HepG2 (cell line): Measurements from ENCODE around the gene MIOS. TPM values are rescaled to one million over a fixed set of nuclear protein-coding genes. Genes with fewer than 3 reads are reported as not detected.

Source experiments
- ATAC-seq: fragments of 200-7000 bp; cut with Tn5 transposase; 3 replicates; pipeline ENCODE4 v1.9.1; 2020; ENCODE audit warnings: mild to moderate bottlenecking, moderate library complexity
- BruUV-seq: library from RNA; stranded (reverse); fragments of 400-500 nt; replicated peaks from 2 replicates; lab custom pipeline; 2021; lab: Mats Ljungman, UMichigan
- CTCF ChIA-PET: fragments of 300-600 bp; formaldehyde crosslinking; extraction: SDS; loops from one replicate; lab custom pipeline; 2021; ENCODE audit warnings: low total read pairs, inconsistent platforms, low intra/inter-chr PET ratio; lab: Yijun Ruan, JAX
- POLR2A ChIA-PET: fragments of 350-600 bp; sonication (Branson Sonifier 250); formaldehyde crosslinking; loops from one replicate; lab custom pipeline; 2020; ENCODE audit warnings: antibody characterized with exemption, inconsistent platforms; lab: Yijun Ruan, JAX
- DNase-seq: peaks from one replicate; pipeline ENCODE4 v3.0.0-alpha.2; 2015; ENCODE audit warnings: low spot score
- FAIRE-seq: peaks from 3 replicates; lab custom pipeline; 2011; peaks lifted over from hg19 to GRCh38; lab: Jason Lieb, UNC
- H2AFZ ChIP-seq: one replicate; pipeline ENCODE4 v1.6.1; 2011; ENCODE audit warnings: low read length, inconsistent platforms
- H3K27ac ChIP-seq: fragments of 300-600 bp; 3 replicates; pipeline ENCODE4 v1.8.0; 2011; ENCODE audit warnings: mixed run types, mild to moderate bottlenecking, mixed read lengths, low read length, inconsistent platforms; ENCODE audit not compliant: insufficient read depth; ENCODE audit errors: extremely low read length
- H3K27me3 ChIP-seq, 2 experiments: fragments of 200-600 bp in 1 of 2; 2 replicates in 1 of 2; 3 replicates in 1 of 2; pipeline versions ENCODE4 v1.6.0 to v1.8.0; 2011; ENCODE audit warnings: low read length in 2 of 2, mild to moderate bottlenecking in 2 of 2, moderate library complexity in 2 of 2, inconsistent platforms in 1 of 2; ENCODE audit not compliant: insufficient read depth in 2 of 2, control insufficient read depth in 1 of 2
- H3K36me3 ChIP-seq, 2 experiments: fragments of 200-600 bp in 1 of 2; replicated peaks in 1 of 2; 2 replicates in 1 of 2; 3 replicates in 1 of 2; pipeline versions ENCODE4 v1.5.1 to v1.8.0; 2011; ENCODE audit warnings: low read length in 2 of 2, inconsistent platforms in 1 of 2; ENCODE audit not compliant: insufficient read depth in 2 of 2, control insufficient read depth in 1 of 2
- H3K4me1 ChIP-seq: 2 replicates; pipeline ENCODE4 v1.5.1; 2012; ENCODE audit warnings: low read length, inconsistent platforms; ENCODE audit not compliant: insufficient read depth
- H3K4me2 ChIP-seq: 2 replicates; pipeline ENCODE4 v1.6.0; 2011; ENCODE audit warnings: low read depth, low read length, inconsistent platforms
- H3K4me3 ChIP-seq, 3 experiments: fragments of 200-600 bp in 1 of 3; sonication (generic), shearing (Covaris generic) in 1 of 3; replicated peaks in 1 of 3; 2 replicates each; pipeline ENCODE4 v1.5.1; 2011 to 2016; ENCODE audit warnings: low read length in 3 of 3, inconsistent platforms in 2 of 3, low read depth in 2 of 3, mild to moderate bottlenecking in 2 of 3, control low read depth in 1 of 3, mixed read lengths in 1 of 3; ENCODE audit not compliant: insufficient read depth in 1 of 3
- H3K79me2 ChIP-seq: one replicate; pipeline ENCODE4 v1.6.1; 2011; ENCODE audit warnings: low read length, inconsistent platforms; ENCODE audit not compliant: insufficient read depth
- H3K9ac ChIP-seq: 2 replicates; pipeline ENCODE4 v1.6.0; 2011; ENCODE audit warnings: mild to moderate bottlenecking, low read depth, low read length, inconsistent platforms; ENCODE audit not compliant: insufficient read depth
- H3K9me3 ChIP-seq: 2 replicates; pipeline ENCODE4 v1.5.1; 2012; ENCODE audit warnings: mild to moderate bottlenecking, low read length
- H4K20me1 ChIP-seq: 2 replicates; pipeline ENCODE4 v1.6.0; 2011; ENCODE audit warnings: inconsistent platforms, mild to moderate bottlenecking, low read length, moderate library complexity; ENCODE audit not compliant: insufficient read depth
- ATRX ChIP-seq: sonication (generic); formaldehyde crosslinking; IDR thresholded peaks from 2 replicates; pipeline ENCODE4 v1.4.0; 2020; ENCODE audit warnings: missing genetic modification reagents, borderline replicate concordance
- MTA3 ChIP-seq: sonication (generic); formaldehyde crosslinking; IDR thresholded peaks from 2 replicates; pipeline ENCODE4 v1.4.0; 2020; ENCODE audit warnings: missing genetic modification reagents
- NFRKB ChIP-seq: fragments of 450-650 bp; IDR thresholded peaks from 2 replicates; pipeline ENCODE4 v1.6.1; 2017
- RXRB ChIP-seq: IDR thresholded peaks from 2 replicates; pipeline ENCODE4 v1.6.1; 2016; ENCODE audit warnings: borderline replicate concordance, missing genetic modification reagents, missing compliant biosample characterization
- ZFY ChIP-seq: sonication (generic); formaldehyde crosslinking; IDR thresholded peaks from 2 replicates; pipeline ENCODE4 v1.4.0; 2020; ENCODE audit warnings: missing genetic modification reagents
- ZNF614 ChIP-seq: IDR thresholded peaks from 2 replicates; pipeline ENCODE4 v1.6.1; 2018; ENCODE audit warnings: missing biosample characterization, missing genetic modification reagents, inconsistent platforms, borderline replicate concordance
- ZNF749 ChIP-seq: sonication (generic); formaldehyde crosslinking; IDR thresholded peaks from 2 replicates; pipeline ENCODE4 v1.8.0; 2022; ENCODE audit warnings: mild to moderate bottlenecking, missing genetic modification reagents, moderate library complexity, borderline replicate concordance
- ZNF788 ChIP-seq: sonication (generic); formaldehyde crosslinking; IDR thresholded peaks from 2 replicates; pipeline ENCODE4 v1.5.0; 2020; ENCODE audit warnings: mild to moderate bottlenecking, missing genetic modification reagents, borderline replicate concordance
- ZNF792 ChIP-seq: IDR thresholded peaks from 2 replicates; pipeline ENCODE4 v1.6.1; 2016
- WGBS: methylation state at CpG from one replicate; pipeline ENCODE4 v1.1.6; 2017; ENCODE audit warnings: low lambda C conversion rate; 5-methylcytosine and 5-hydroxymethylcytosine counted together
- in situ Hi-C: cut with HindIII; loops from 2 replicates; pipeline ENCODE4 v1.10.0; 2017; ENCODE audit warnings: low pct_unique_long_range_greater_than_20kb; ENCODE audit not compliant: extremely low pct_ligation_motif_present
- intact Hi-C: fragments of 100-400 bp; cut with micrococcal nuclease; formaldehyde crosslinking; loops from one replicate; pipeline ENCODE4 v1.10.0; 2022; ENCODE audit not compliant: unreplicated experiment
- polyA plus RNA-seq, 8 experiments: library from polyadenylated mRNA; depleted of rRNA in 3 of 8; stranded (reverse) in 7 of 8; unstranded in 1 of 8; fragments of >200 nt; fragmentation: Illumina TruSeq in 4 of 8; extraction: Trizol in 4 of 8; gene quantifications; 2 replicates each; pipeline versions ENCODE4 v1.2.1 to v1.2.3, GENCODE V29; 2011 to 2016; ENCODE audit warnings: low read depth in 4 of 8, missing spikeins in 1 of 8, mixed read lengths in 1 of 8; ENCODE audit not compliant: insufficient read depth in 1 of 8
- total RNA-seq, 5 experiments: library from RNA; depleted of rRNA; stranded (reverse); fragments of >200 nt; fragmentation: Illumina TruSeq; extraction: Trizol; gene quantifications; 2 replicates each; pipeline ENCODE4 v1.2.3, GENCODE V29; 2016; ENCODE audit warnings: low read depth in 1 of 5
- TF ChIP-seq, protein P1 (sequence below): sonication (generic); formaldehyde crosslinking; IDR thresholded peaks from 2 replicates; pipeline ENCODE4 v1.5.0; 2020; ENCODE audit warnings: missing genetic modification reagents
- TF ChIP-seq, protein P2 (sequence below): sonication (generic); formaldehyde crosslinking; IDR thresholded peaks from 2 replicates; pipeline ENCODE4 v1.5.1; 2020; ENCODE audit warnings: mild to moderate bottlenecking, missing genetic modification reagents, moderate library complexity
- TF ChIP-seq, protein P3 (sequence below): sonication (generic); formaldehyde crosslinking; IDR thresholded peaks from 2 replicates; pipeline ENCODE4 v1.5.1; 2020; ENCODE audit warnings: mild to moderate bottlenecking, missing genetic modification reagents, borderline replicate concordance

MIOS gene
- total and polyA plus RNA-seq, 2 of the 13 experiments (the other 11 are each of a cell fraction or from before 2014, with no cell fraction given), result 15.2 to 33.5 TPM

DNA sequence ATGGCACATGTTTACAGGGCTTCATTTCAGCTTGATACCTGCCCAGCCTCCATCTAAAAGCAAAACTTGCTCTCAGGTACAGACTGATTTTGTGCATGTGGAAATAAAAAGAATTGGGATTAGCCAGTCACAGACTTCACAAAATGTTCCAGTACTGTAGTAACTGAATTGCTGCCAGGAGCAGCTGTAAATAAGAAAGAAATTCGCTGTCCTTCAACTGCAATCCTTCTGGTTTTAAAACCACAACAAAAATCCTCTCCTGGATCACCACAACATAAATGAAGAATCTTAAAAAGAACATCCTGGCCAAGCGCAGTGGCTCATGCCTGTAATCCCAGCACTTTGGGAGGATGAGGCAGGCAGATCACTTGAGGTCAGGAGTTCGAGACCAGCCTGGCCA is 3.9 kb upstream of the MIOS start (continued):
- no peak for TF ChIP-seq ZNF788
- TF ChIP-seq ZNF749, result no peak

DNA sequence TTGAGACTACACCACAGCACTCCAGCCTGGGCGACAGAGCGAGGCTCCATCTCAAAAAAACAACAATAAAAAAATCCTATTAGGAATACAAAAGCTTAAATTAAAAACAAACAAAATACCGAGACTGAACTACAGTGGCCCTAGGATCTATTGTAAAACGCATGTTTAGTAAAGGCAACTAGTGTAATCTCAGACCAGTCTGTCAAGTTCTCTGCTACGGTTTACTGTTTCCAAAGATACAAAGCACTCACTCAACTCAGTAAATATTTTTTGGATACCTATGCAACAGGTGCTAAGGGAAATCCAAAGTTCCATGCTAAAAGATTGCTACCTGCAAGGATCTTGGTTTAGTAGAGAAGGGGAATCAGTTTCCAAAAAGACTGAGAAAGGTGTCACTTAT is 3.4 kb upstream of the MIOS start:
- Histone ChIP-seq H4K20me1 (no peaks in the 10 kb centered on the region), H3K79me2 (peaks cover 7% of the 10 kb centered on the region), H3K36me3 (no peaks in the 10 kb centered on the region), H3K9ac (no peak overlapping the region), H3K27ac (no peak overlapping the region), H3K9me3 (no peaks in the 10 kb centered on the region), H3K4me3 (no peak overlapping the region), H3K27me3 (no peaks in the 10 kb centered on the region), H3K4me1 (peaks cover 23% of the 10 kb centered on the region), H3K4me2 (no peak overlapping the region), H2AFZ (no peak overlapping the region)
- in situ Hi-C loops (no loop called here), intact Hi-C loops (no loop called here)
- TF ChIP-seq MTA3 (CRISPR knock-in tag) (no peak), NFRKB (no peak), ZNF614 (no peak), ATRX (CRISPR knock-in tag) (no peak), ZNF792 (CRISPR knock-in tag) (no peak), RXRB (CRISPR knock-in tag) (no peak), ZFY (CRISPR knock-in tag) (no peak)
- TF ChIP-seq, protein P1, sequence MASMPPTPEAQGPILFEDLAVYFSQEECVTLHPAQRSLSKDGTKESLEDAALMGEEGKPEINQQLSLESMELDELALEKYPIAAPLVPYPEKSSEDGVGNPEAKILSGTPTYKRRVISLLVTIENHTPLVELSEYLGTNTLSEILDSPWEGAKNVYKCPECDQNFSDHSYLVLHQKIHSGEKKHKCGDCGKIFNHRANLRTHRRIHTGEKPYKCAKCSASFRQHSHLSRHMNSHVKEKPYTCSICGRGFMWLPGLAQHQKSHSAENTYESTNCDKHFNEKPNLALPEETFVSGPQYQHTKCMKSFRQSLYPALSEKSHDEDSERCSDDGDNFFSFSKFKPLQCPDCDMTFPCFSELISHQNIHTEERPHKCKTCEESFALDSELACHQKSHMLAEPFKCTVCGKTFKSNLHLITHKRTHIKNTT (CRISPR knock-in tag), result no peak
- TF ChIP-seq, protein P2, sequence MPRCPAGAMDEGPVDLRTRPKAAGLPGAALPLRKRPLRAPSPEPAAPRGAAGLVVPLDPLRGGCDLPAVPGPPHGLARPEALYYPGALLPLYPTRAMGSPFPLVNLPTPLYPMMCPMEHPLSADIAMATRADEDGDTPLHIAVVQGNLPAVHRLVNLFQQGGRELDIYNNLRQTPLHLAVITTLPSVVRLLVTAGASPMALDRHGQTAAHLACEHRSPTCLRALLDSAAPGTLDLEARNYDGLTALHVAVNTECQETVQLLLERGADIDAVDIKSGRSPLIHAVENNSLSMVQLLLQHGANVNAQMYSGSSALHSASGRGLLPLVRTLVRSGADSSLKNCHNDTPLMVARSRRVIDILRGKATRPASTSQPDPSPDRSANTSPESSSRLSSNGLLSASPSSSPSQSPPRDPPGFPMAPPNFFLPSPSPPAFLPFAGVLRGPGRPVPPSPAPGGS, result no peak
- TF ChIP-seq, protein P3, sequence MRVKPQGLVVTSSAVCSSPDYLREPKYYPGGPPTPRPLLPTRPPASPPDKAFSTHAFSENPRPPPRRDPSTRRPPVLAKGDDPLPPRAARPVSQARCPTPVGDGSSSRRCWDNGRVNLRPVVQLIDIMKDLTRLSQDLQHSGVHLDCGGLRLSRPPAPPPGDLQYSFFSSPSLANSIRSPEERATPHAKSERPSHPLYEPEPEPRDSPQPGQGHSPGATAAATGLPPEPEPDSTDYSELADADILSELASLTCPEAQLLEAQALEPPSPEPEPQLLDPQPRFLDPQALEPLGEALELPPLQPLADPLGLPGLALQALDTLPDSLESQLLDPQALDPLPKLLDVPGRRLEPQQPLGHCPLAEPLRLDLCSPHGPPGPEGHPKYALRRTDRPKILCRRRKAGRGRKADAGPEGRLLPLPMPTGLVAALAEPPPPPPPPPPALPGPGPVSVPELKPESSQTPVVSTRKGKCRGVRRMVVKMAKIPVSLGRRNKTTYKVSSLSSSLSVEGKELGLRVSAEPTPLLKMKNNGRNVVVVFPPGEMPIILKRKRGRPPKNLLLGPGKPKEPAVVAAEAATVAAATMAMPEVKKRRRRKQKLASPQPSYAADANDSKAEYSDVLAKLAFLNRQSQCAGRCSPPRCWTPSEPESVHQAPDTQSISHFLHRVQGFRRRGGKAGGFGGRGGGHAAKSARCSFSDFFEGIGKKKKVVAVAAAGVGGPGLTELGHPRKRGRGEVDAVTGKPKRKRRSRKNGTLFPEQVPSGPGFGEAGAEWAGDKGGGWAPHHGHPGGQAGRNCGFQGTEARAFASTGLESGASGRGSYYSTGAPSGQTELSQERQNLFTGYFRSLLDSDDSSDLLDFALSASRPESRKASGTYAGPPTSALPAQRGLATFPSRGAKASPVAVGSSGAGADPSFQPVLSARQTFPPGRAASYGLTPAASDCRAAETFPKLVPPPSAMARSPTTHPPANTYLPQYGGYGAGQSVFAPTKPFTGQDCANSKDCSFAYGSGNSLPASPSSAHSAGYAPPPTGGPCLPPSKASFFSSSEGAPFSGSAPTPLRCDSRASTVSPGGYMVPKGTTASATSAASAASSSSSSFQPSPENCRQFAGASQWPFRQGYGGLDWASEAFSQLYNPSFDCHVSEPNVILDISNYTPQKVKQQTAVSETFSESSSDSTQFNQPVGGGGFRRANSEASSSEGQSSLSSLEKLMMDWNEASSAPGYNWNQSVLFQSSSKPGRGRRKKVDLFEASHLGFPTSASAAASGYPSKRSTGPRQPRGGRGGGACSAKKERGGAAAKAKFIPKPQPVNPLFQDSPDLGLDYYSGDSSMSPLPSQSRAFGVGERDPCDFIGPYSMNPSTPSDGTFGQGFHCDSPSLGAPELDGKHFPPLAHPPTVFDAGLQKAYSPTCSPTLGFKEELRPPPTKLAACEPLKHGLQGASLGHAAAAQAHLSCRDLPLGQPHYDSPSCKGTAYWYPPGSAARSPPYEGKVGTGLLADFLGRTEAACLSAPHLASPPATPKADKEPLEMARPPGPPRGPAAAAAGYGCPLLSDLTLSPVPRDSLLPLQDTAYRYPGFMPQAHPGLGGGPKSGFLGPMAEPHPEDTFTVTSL (CRISPR knock-in tag), result no peak
- ChIA-PET POLR2A (no interaction called here), CTCF (no interaction called here)
- no peak for DNase-seq
- no peak for FAIRE-seq
- BruUV-seq, result no TSS peak
- ATAC-seq, result no peak
- 52% methylated on average over 5 of the region's 5 CpGs for WGBS
